ENCODE measurements around the gene MT1E.
A peak's percentile ranks its signal among the peaks of the same experiment; 100 is the strongest.

MT1E gene

GRCh38 chr16:56606071-56606475 is 19.5 kb upstream of the MT1E start:
- no peak overlapping the region for H3K27ac ChIP-seq (ENCODE audit: low read length)
- peaks cover 23% of the 10 kb centered on the region for H3K4me1 ChIP-seq (ENCODE audit: low read length)

GRCh38 chr16:56606476-56607108 is 19.0 kb upstream of the MT1E start:
- no peaks in the 10 kb centered on the region for H4K20me1 ChIP-seq (ENCODE audit: insufficient read depth, low read length)
- H3K9me3 ChIP-seq (ENCODE audit: insufficient read depth, low read length) = no peaks in the 10 kb centered on the region
- no peak overlapping the region for H3K4me3 ChIP-seq (ENCODE audit: low read length)
- H3K79me2 ChIP-seq (ENCODE audit: low read length) = no peaks in the 10 kb centered on the region
- 0 out of 2 replicates have a peak, but pooled peaks cover 4% of the 10 kb centered on the region for H3K27me3 ChIP-seq (ENCODE audit: low read depth, low read length)
- no peak overlapping the region for H2AFZ ChIP-seq (ENCODE audit: low read depth, low read length)
- no peak overlapping the region for H3K27ac ChIP-seq (ENCODE audit: low read length)
- H3K4me2 ChIP-seq (ENCODE audit: low read length) = no peak overlapping the region
- no peaks in the 10 kb centered on the region for H3K36me3 ChIP-seq (replicated peaks; ENCODE audit: low read depth, low read length)
- H3K9ac ChIP-seq (ENCODE audit: low read length) = no peak overlapping the region
- H3K4me1 ChIP-seq (ENCODE audit: low read length) = peaks cover 27% of the 10 kb centered on the region
- TF ChIP-seq CTCF (IDR thresholded peaks at IDR 0.05; ENCODE audit: low read depth, low read length) (no peak), EZH2phosphoT487 (IDR thresholded peaks at IDR 0.05; ENCODE audit: low read depth) (no peak)

More at GRCh38 chr16:56606071-56606475, 19.5 kb upstream of the MT1E start:
- TF ChIP-seq CTCF (IDR thresholded peaks at IDR 0.05; ENCODE audit: low read depth, low read length) (no peak), EZH2phosphoT487 (IDR thresholded peaks at IDR 0.05; ENCODE audit: low read depth) (no peak)
- H3K9me3 ChIP-seq (ENCODE audit: insufficient read depth, low read length) = no peaks in the 10 kb centered on the region
- no peak overlapping the region for H2AFZ ChIP-seq (ENCODE audit: low read depth, low read length)
- H3K36me3 ChIP-seq (replicated peaks; ENCODE audit: low read depth, low read length) = no peaks in the 10 kb centered on the region
- no peak overlapping the region for H3K4me2 ChIP-seq (ENCODE audit: low read length)
- no peak overlapping the region for H3K9ac ChIP-seq (ENCODE audit: low read length)
- no peak overlapping the region for H3K4me3 ChIP-seq (ENCODE audit: low read length)
- H3K27me3 ChIP-seq (ENCODE audit: low read depth, low read length) = 0 out of 2 replicates have a peak, but pooled peaks cover 4% of the 10 kb centered on the region
- no peaks in the 10 kb centered on the region for H3K79me2 ChIP-seq (ENCODE audit: low read length)
- no peaks in the 10 kb centered on the region for H4K20me1 ChIP-seq (ENCODE audit: insufficient read depth, low read length)

GRCh38 chr16:56607109-56607618 is 18.4 kb upstream of the MT1E start:
- no peak overlapping the region for H3K4me2 ChIP-seq (ENCODE audit: low read length)
- H3K27ac ChIP-seq (ENCODE audit: low read length) = no peak overlapping the region
- no peaks in the 10 kb centered on the region for H3K27me3 ChIP-seq (ENCODE audit: low read depth, low read length)
- TF ChIP-seq EZH2phosphoT487 (IDR thresholded peaks at IDR 0.05; ENCODE audit: low read depth) = no peak
- TF ChIP-seq CTCF (IDR thresholded peaks at IDR 0.05; ENCODE audit: low read depth, low read length) = no peak
- no peak overlapping the region for H2AFZ ChIP-seq (ENCODE audit: low read depth, low read length)
- H4K20me1 ChIP-seq (ENCODE audit: insufficient read depth, low read length) = no peaks in the 10 kb centered on the region
- H3K4me3 ChIP-seq (ENCODE audit: low read length) = no peak overlapping the region
- no peaks in the 10 kb centered on the region for H3K79me2 ChIP-seq (ENCODE audit: low read length)
- H3K9ac ChIP-seq (ENCODE audit: low read length) = no peak overlapping the region
- peaks cover 27% of the 10 kb centered on the region for H3K4me1 ChIP-seq (ENCODE audit: low read length)
- H3K36me3 ChIP-seq (replicated peaks; ENCODE audit: low read depth, low read length) = no peaks in the 10 kb centered on the region
- H3K9me3 ChIP-seq (ENCODE audit: insufficient read depth, low read length) = no peaks in the 10 kb centered on the region

- no peaks in the 10 kb centered on the region for H3K36me3 ChIP-seq (replicated peaks; ENCODE audit: low read depth, low read length)
- H3K9me3 ChIP-seq (ENCODE audit: insufficient read depth, low read length) = no peaks in the 10 kb centered on the region
- peak overlapping the region; percentile 71 for H3K9ac ChIP-seq (ENCODE audit: low read length)
- no peaks in the 10 kb centered on the region for H3K79me2 ChIP-seq (ENCODE audit: low read length)
- TF ChIP-seq CTCF (IDR thresholded peaks at IDR 0.05; ENCODE audit: low read depth, low read length) (no peak), EZH2phosphoT487 (IDR thresholded peaks at IDR 0.05; ENCODE audit: low read depth) (no peak)
- no peaks in the 10 kb centered on the region for H3K27me3 ChIP-seq (ENCODE audit: low read depth, low read length)
- no peaks in the 10 kb centered on the region for H4K20me1 ChIP-seq (ENCODE audit: insufficient read depth, low read length)
- H2AFZ ChIP-seq (ENCODE audit: low read depth, low read length) = peak overlapping the region; percentile 98
- H3K4me3 ChIP-seq (ENCODE audit: low read length) = peak overlapping the region; percentile 89
- H3K27ac ChIP-seq (ENCODE audit: low read length) = peak overlapping the region; percentile 40; the same call in 1 of the 2 replicates
- H3K4me2 ChIP-seq (ENCODE audit: low read length) = peak overlapping the region; percentile 100
- H3K4me1 ChIP-seq (ENCODE audit: low read length) = peaks cover 27% of the 10 kb centered on the region
These were observed 17.9 kb upstream of the MT1E start for GRCh38 chr16:56607675-56608042.
